ENCODE measurements around the gene RAB30. TPM values are rescaled to one million over a fixed set of nuclear protein-coding genes. Genes with fewer than 3 reads are reported as not detected.

Gene RAB30
- total and polyA plus RNA-seq, 9 donors: 6.8 to 30.4 (median 22.7) TPM

- H3K27me3 ChIP-seq: no peaks in the 10 kb centered on the region
- intact Hi-C loops (cut with DNase I): no loop called here
- H3K36me3 ChIP-seq: no peaks in the 10 kb centered on the region
- H3K27ac ChIP-seq: no peak overlapping the region
- TF ChIP-seq POLR2A (IDR thresholded peaks at IDR 0.05): no peak
- no peak for TF ChIP-seq CTCF (IDR thresholded peaks at IDR 0.05)
- no peak for TF ChIP-seq EP300 (IDR thresholded peaks at IDR 0.05)
- no peak for DNase-seq
- H3K4me1 ChIP-seq (ENCODE audit: insufficient read depth): no peaks in the 10 kb centered on the region
- H3K4me3 ChIP-seq: no peak overlapping the region
- no peaks in the 10 kb centered on the region for H3K9me3 ChIP-seq
- 77 to 84% (median 81%) methylated on average over 4 of the region's 4 CpGs for WGBS, 3 donors
Measured at GRCh38 chr11:82980947-82981346, 90.8 kb downstream of the RAB30 start.

GRCh38 chr11:82980292-82980691, 91.4 kb downstream of the RAB30 start:
- Histone ChIP-seq H3K4me3 (no peak overlapping the region), H3K4me1 (ENCODE audit: insufficient read depth) (no peaks in the 10 kb centered on the region), H3K36me3 (no peaks in the 10 kb centered on the region), H3K27ac (no peak overlapping the region), H3K9me3 (no peaks in the 10 kb centered on the region), H3K27me3 (no peaks in the 10 kb centered on the region)
- DNase-seq: no peak
- TF ChIP-seq EP300 (IDR thresholded peaks at IDR 0.05): no peak
- TF ChIP-seq POLR2A (IDR thresholded peaks at IDR 0.05): no peak
- TF ChIP-seq CTCF (IDR thresholded peaks at IDR 0.05): no peak
- intact Hi-C loops (cut with DNase I): no loop called here

- intact Hi-C loops (cut with DNase I): no loop called here
- Histone ChIP-seq H3K9me3 (no peaks in the 10 kb centered on the region), H3K27ac (no peak overlapping the region)
Measured at GRCh38 chr11:82979824-82980223, 91.9 kb downstream of the RAB30 start.

GRCh38 chr11:82978422-82979099, 93.1 kb downstream of the RAB30 start:
- H3K27ac ChIP-seq: no peak overlapping the region
- H3K27me3 ChIP-seq: no peaks in the 10 kb centered on the region
- no peak for DNase-seq
- H3K36me3 ChIP-seq: no peaks in the 10 kb centered on the region
- no peaks in the 10 kb centered on the region for H3K9me3 ChIP-seq
- no peak for TF ChIP-seq CTCF (IDR thresholded peaks at IDR 0.05)
- TF ChIP-seq EP300 (IDR thresholded peaks at IDR 0.05): no peak
- TF ChIP-seq POLR2A (IDR thresholded peaks at IDR 0.05): no peak
- no peaks in the 10 kb centered on the region for H3K4me1 ChIP-seq (ENCODE audit: insufficient read depth)
- WGBS, 3 donors: 75 to 86% (median 83%) methylated on average over 6 of the region's 6 CpGs
- H3K4me3 ChIP-seq: no peak overlapping the region
- intact Hi-C loops (cut with DNase I): no loop called here

More at GRCh38 chr11:82979824-82980223, 91.9 kb downstream of the RAB30 start:
- no peaks in the 10 kb centered on the region for H3K4me1 ChIP-seq (ENCODE audit: insufficient read depth)
- H3K4me3 ChIP-seq: no peak overlapping the region
- no peaks in the 10 kb centered on the region for H3K36me3 ChIP-seq
- TF ChIP-seq CTCF (IDR thresholded peaks at IDR 0.05) (no peak), EP300 (IDR thresholded peaks at IDR 0.05) (no peak), POLR2A (IDR thresholded peaks at IDR 0.05) (no peak)
- no peaks in the 10 kb centered on the region for H3K27me3 ChIP-seq
- no peak for DNase-seq
